HepG2 (cell line): ENCODE data around the gene PPBP. TPM values are rescaled to one million over a fixed set of nuclear protein-coding genes. Genes with fewer than 3 reads are reported as not detected.
"Not testable (repeated sequence)": the region's sequence is repeated elsewhere in the genome, so short reads cannot be mapped to it uniquely, and the experiment has no call there.

Experiments used
- ATAC-seq: fragments of 200-7000 bp; cut with Tn5 transposase; 3 replicates; pipeline ENCODE4 v1.9.1; 2020; ENCODE audit warnings: mild to moderate bottlenecking, moderate library complexity
- BruUV-seq: library from RNA; stranded (reverse); fragments of 400-500 nt; replicated peaks from 2 replicates; lab custom pipeline; 2021; lab: Mats Ljungman, UMichigan
- CTCF ChIA-PET: fragments of 300-600 bp; formaldehyde crosslinking; extraction: SDS; loops from one replicate; lab custom pipeline; 2021; ENCODE audit warnings: low total read pairs, inconsistent platforms, low intra/inter-chr PET ratio; lab: Yijun Ruan, JAX
- POLR2A ChIA-PET: fragments of 350-600 bp; sonication (Branson Sonifier 250); formaldehyde crosslinking; loops from one replicate; lab custom pipeline; 2020; ENCODE audit warnings: antibody characterized with exemption, inconsistent platforms; lab: Yijun Ruan, JAX
- DNase-seq: peaks from one replicate; pipeline ENCODE4 v3.0.0-alpha.2; 2015; ENCODE audit warnings: low spot score
- FAIRE-seq: peaks from 3 replicates; lab custom pipeline; 2011; peaks lifted over from hg19 to GRCh38; lab: Jason Lieb, UNC
- H2AFZ ChIP-seq: one replicate; pipeline ENCODE4 v1.6.1; 2011; ENCODE audit warnings: low read length, inconsistent platforms
- H3K27ac ChIP-seq: fragments of 300-600 bp; 3 replicates; pipeline ENCODE4 v1.8.0; 2011; ENCODE audit warnings: mixed run types, mild to moderate bottlenecking, mixed read lengths, low read length, inconsistent platforms; ENCODE audit not compliant: insufficient read depth; ENCODE audit errors: extremely low read length
- H3K27me3 ChIP-seq, 2 experiments: fragments of 200-600 bp in 1 of 2; 2 replicates in 1 of 2; 3 replicates in 1 of 2; pipeline versions ENCODE4 v1.6.0 to v1.8.0; 2011; ENCODE audit warnings: low read length in 2 of 2, mild to moderate bottlenecking in 2 of 2, moderate library complexity in 2 of 2, inconsistent platforms in 1 of 2; ENCODE audit not compliant: insufficient read depth in 2 of 2, control insufficient read depth in 1 of 2
- H3K36me3 ChIP-seq, 2 experiments: fragments of 200-600 bp in 1 of 2; replicated peaks in 1 of 2; 2 replicates in 1 of 2; 3 replicates in 1 of 2; pipeline versions ENCODE4 v1.5.1 to v1.8.0; 2011; ENCODE audit warnings: low read length in 2 of 2, inconsistent platforms in 1 of 2; ENCODE audit not compliant: insufficient read depth in 2 of 2, control insufficient read depth in 1 of 2
- H3K4me1 ChIP-seq: 2 replicates; pipeline ENCODE4 v1.5.1; 2012; ENCODE audit warnings: low read length, inconsistent platforms; ENCODE audit not compliant: insufficient read depth
- H3K4me2 ChIP-seq: 2 replicates; pipeline ENCODE4 v1.6.0; 2011; ENCODE audit warnings: low read depth, low read length, inconsistent platforms
- H3K4me3 ChIP-seq, 3 experiments: fragments of 200-600 bp in 1 of 3; sonication (generic), shearing (Covaris generic) in 1 of 3; replicated peaks in 1 of 3; 2 replicates each; pipeline ENCODE4 v1.5.1; 2011 to 2016; ENCODE audit warnings: low read length in 3 of 3, inconsistent platforms in 2 of 3, low read depth in 2 of 3, mild to moderate bottlenecking in 2 of 3, control low read depth in 1 of 3, mixed read lengths in 1 of 3; ENCODE audit not compliant: insufficient read depth in 1 of 3
- H3K79me2 ChIP-seq: one replicate; pipeline ENCODE4 v1.6.1; 2011; ENCODE audit warnings: low read length, inconsistent platforms; ENCODE audit not compliant: insufficient read depth
- H3K9ac ChIP-seq: 2 replicates; pipeline ENCODE4 v1.6.0; 2011; ENCODE audit warnings: mild to moderate bottlenecking, low read depth, low read length, inconsistent platforms; ENCODE audit not compliant: insufficient read depth
- H3K9me3 ChIP-seq: 2 replicates; pipeline ENCODE4 v1.5.1; 2012; ENCODE audit warnings: mild to moderate bottlenecking, low read length
- H4K20me1 ChIP-seq: 2 replicates; pipeline ENCODE4 v1.6.0; 2011; ENCODE audit warnings: inconsistent platforms, mild to moderate bottlenecking, low read length, moderate library complexity; ENCODE audit not compliant: insufficient read depth
- ETV5 ChIP-seq: IDR thresholded peaks from 2 replicates; pipeline ENCODE4 v1.6.1; 2018; ENCODE audit warnings: missing biosample characterization, missing genetic modification reagents, inconsistent platforms, borderline replicate concordance
- HNF4A ChIP-seq: sonication (generic); formaldehyde crosslinking; IDR thresholded peaks from 2 replicates; pipeline ENCODE4 v1.4.0; 2020; ENCODE audit warnings: missing genetic modification reagents
- MXI1 ChIP-seq: IDR thresholded peaks from 3 replicates; pipeline ENCODE4 v1.6.1; 2012; ENCODE audit warnings: low read depth, low read length, inconsistent platforms, borderline replicate concordance
- THAP11 ChIP-seq: IDR thresholded peaks from 2 replicates; pipeline ENCODE4 v1.6.1; 2016; ENCODE audit warnings: missing biosample characterization, missing genetic modification reagents
- ZBTB8A ChIP-seq: sonication (generic); formaldehyde crosslinking; IDR thresholded peaks from 2 replicates; pipeline ENCODE4 v1.4.0; 2020; ENCODE audit warnings: mild to moderate bottlenecking, low read depth, missing genetic modification reagents, borderline replicate concordance
- ZNF746 ChIP-seq: sonication (generic); formaldehyde crosslinking; IDR thresholded peaks from 2 replicates; pipeline ENCODE4 v1.8.0; 2022; ENCODE audit warnings: mild to moderate bottlenecking, missing genetic modification reagents
- WGBS: methylation state at CpG from one replicate; pipeline ENCODE4 v1.1.6; 2017; ENCODE audit warnings: low lambda C conversion rate; 5-methylcytosine and 5-hydroxymethylcytosine counted together
- in situ Hi-C: cut with HindIII; loops from 2 replicates; pipeline ENCODE4 v1.10.0; 2017; ENCODE audit warnings: low pct_unique_long_range_greater_than_20kb; ENCODE audit not compliant: extremely low pct_ligation_motif_present
- intact Hi-C: fragments of 100-400 bp; cut with micrococcal nuclease; formaldehyde crosslinking; loops from one replicate; pipeline ENCODE4 v1.10.0; 2022; ENCODE audit not compliant: unreplicated experiment
- polyA plus RNA-seq, 8 experiments: library from polyadenylated mRNA; depleted of rRNA in 3 of 8; stranded (reverse) in 7 of 8; unstranded in 1 of 8; fragments of >200 nt; fragmentation: Illumina TruSeq in 4 of 8; extraction: Trizol in 4 of 8; gene quantifications; 2 replicates each; pipeline versions ENCODE4 v1.2.1 to v1.2.3, GENCODE V29; 2011 to 2016; ENCODE audit warnings: low read depth in 4 of 8, missing spikeins in 1 of 8, mixed read lengths in 1 of 8; ENCODE audit not compliant: insufficient read depth in 1 of 8
- total RNA-seq, 5 experiments: library from RNA; depleted of rRNA; stranded (reverse); fragments of >200 nt; fragmentation: Illumina TruSeq; extraction: Trizol; gene quantifications; 2 replicates each; pipeline ENCODE4 v1.2.3, GENCODE V29; 2016; ENCODE audit warnings: low read depth in 1 of 5
- TF ChIP-seq, protein P1 (sequence below): sonication (generic); formaldehyde crosslinking; IDR thresholded peaks from 2 replicates; pipeline ENCODE4 v1.4.0; 2020; ENCODE audit warnings: missing genetic modification reagents, borderline replicate concordance

The PPBP gene
- total and polyA plus RNA-seq, 2 of the 13 experiments (the other 11 are each of a cell fraction or from before 2014, with no cell fraction given): not detected

DNA sequence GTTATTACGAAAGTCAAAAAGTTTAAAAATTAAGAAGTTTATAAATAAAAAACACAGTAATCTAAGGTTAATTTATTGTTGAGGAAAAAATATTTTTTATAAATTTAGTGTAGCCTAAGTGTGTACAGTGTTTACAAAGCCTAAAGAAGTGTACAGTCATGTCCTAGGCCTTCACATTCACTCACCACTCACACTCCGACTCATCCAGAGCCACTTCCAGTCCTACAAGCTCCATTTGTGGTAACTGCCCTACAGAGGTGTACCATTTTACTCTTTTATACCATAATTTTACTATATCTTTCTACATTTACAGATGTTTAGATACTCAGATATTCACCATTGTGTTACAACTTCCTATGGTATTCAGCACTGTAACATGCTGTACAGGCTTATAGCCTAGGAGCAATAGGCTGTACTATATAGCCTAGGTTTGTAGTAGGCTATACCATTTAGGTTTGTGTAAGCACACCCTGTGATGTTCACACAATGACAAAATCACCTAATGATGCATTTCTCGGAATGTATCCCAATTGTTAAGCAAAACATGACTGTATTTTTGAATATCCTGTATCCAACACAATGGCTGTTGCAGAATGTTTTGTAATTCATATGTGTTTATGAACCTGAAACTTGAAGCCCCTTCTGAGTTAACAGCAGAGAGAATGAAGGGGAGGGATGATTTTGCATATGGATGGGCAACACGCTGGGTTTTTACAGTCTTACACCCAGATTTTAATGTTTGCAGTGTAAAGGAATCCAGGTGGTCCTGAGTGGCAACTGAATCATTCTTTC is 3.1 kb downstream of the PPBP start (continued):
- TF ChIP-seq ZNF746 (CRISPR knock-in tag) (no peak), ZBTB8A (CRISPR knock-in tag) (no peak), THAP11 (no peak), HNF4A (CRISPR knock-in tag) (no peak), MXI1 (no peak), ETV5 (no peak)
- TF ChIP-seq, protein P1, sequence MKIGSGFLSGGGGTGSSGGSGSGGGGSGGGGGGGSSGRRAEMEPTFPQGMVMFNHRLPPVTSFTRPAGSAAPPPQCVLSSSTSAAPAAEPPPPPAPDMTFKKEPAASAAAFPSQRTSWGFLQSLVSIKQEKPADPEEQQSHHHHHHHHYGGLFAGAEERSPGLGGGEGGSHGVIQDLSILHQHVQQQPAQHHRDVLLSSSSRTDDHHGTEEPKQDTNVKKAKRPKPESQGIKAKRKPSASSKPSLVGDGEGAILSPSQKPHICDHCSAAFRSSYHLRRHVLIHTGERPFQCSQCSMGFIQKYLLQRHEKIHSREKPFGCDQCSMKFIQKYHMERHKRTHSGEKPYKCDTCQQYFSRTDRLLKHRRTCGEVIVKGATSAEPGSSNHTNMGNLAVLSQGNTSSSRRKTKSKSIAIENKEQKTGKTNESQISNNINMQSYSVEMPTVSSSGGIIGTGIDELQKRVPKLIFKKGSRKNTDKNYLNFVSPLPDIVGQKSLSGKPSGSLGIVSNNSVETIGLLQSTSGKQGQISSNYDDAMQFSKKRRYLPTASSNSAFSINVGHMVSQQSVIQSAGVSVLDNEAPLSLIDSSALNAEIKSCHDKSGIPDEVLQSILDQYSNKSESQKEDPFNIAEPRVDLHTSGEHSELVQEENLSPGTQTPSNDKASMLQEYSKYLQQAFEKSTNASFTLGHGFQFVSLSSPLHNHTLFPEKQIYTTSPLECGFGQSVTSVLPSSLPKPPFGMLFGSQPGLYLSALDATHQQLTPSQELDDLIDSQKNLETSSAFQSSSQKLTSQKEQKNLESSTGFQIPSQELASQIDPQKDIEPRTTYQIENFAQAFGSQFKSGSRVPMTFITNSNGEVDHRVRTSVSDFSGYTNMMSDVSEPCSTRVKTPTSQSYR (CRISPR knock-in tag): no peak

DNA sequence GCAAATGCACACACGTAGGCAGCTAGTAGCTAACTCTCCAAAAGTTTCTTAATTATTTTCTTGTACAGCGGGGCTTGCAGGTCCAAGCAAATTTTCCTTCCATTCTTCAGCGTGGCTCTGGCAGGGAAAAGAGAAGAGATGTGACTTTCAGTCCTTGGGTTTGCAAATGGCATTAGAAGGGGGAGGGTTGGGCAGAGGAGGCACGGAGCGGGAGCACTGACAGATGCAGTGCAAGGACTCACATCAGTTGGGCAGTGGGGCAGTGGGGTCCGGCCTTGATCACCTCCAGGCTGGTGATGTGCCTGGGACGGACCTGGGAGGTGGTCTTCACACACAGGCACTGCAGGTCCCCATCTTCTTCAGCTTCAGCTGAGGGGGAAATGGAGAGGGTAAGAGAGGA is 6.8 kb downstream of the PPBP start:
- ATAC-seq: not testable (repeated sequence)

More for the DNA sequence above, 6.8 kb downstream of the PPBP start:
- H3K9ac ChIP-seq, H3K4me3 ChIP-seq, H4K20me1 ChIP-seq, FAIRE-seq, H3K27me3 ChIP-seq, BruUV-seq, H3K27ac ChIP-seq, H3K4me1 ChIP-seq, H3K4me2 ChIP-seq, H2AFZ ChIP-seq, POLR2A ChIA-PET, in situ Hi-C loops, DNase-seq, CTCF ChIA-PET, H3K9me3 ChIP-seq, H3K79me2 ChIP-seq, H3K36me3 ChIP-seq, intact Hi-C loops: not testable (repeated sequence)
- WGBS: 21% methylated on average over 7 of the region's 7 CpGs
